NT2/D1 (cell line): ENCODE data around the gene BCL2.

ENCODE experiments used
- DNase-seq: peaks from one replicate; pipeline ENCODE4 v3.0.0-alpha.2; 2011; ENCODE audit warnings: low read depth, low spot score
- H3K27me3 ChIP-seq: 2 replicates; pipeline ENCODE4 v1.6.0; 2011; ENCODE audit warnings: mild to moderate bottlenecking; ENCODE audit not compliant: insufficient read length, insufficient read depth
- H3K36me3 ChIP-seq: 2 replicates; pipeline ENCODE4 v1.6.1; 2011; ENCODE audit warnings: mild to moderate bottlenecking, low read length, mixed read lengths; ENCODE audit not compliant: insufficient read depth, insufficient read length
- H3K4me1 ChIP-seq: 2 replicates; pipeline ENCODE4 v1.5.1; 2011; ENCODE audit not compliant: insufficient read depth, insufficient read length
- H3K4me3 ChIP-seq: 2 replicates; pipeline ENCODE4 v1.5.1; 2011; ENCODE audit warnings: low read depth; ENCODE audit not compliant: insufficient read length
- H3K9ac ChIP-seq: 2 replicates; pipeline ENCODE4 v1.6.0; 2011; ENCODE audit warnings: low read depth; ENCODE audit not compliant: insufficient read length
- H3K9me3 ChIP-seq: 2 replicates; pipeline ENCODE4 v1.5.1; 2011; ENCODE audit warnings: mild to moderate bottlenecking, low read length; ENCODE audit not compliant: insufficient read depth
- SUZ12 ChIP-seq: IDR thresholded peaks from 2 replicates; pipeline ENCODE4 v1.6.1; 2011; ENCODE audit not compliant: insufficient read length, insufficient read depth; ENCODE audit errors: extremely low read depth
- YY1 ChIP-seq: IDR thresholded peaks from 2 replicates; pipeline ENCODE4 v1.6.1; 2011; ENCODE audit not compliant: insufficient read length, insufficient read depth
- ZNF274 ChIP-seq: IDR thresholded peaks from 2 replicates; pipeline ENCODE4 v1.6.1; 2011; ENCODE audit warnings: mild to moderate bottlenecking, low read depth, low read length

The BCL2 gene

DNA sequence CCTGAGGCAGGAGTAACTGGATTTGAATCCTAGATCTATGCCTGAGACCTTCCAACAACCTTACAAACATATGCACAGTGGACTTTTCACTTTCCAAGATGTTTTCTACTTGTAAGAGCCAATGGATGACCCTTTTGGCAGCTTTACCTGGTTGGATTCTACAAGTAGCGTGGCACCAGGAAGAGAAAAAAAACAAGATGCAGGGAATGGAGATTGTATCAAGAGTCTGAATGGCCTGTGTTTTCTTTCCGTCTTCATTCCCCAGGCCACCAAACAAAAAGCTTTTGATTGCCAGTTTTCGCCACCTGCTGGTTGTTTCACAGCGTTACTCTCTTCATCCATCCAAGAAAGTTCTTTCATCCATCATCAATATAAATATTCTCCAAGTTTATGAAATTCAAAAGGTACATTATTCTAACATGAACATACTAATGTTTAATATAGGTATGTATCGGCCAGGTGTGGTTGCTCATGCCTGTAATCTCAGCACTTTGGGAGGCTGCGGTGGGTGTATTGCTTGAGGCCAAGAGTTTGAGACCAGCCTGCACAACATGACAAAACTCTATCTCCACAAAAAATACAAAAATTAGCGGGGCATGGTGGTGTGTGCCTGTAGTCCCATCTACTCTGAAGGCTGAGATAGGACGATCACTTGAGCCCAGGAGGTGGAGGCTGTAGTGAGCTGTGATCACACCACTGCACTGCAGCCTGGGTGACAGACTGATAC is 3.5 kb upstream of the BCL2 start:
- TF ChIP-seq YY1, result no peak
- no peak for TF ChIP-seq SUZ12
- TF ChIP-seq ZNF274, result no peak
- Histone ChIP-seq H3K27me3 (peaks cover 24% of the 10 kb centered on the region), H3K9ac (no peak overlapping the region), H3K36me3 (no peaks in the 10 kb centered on the region), H3K9me3 (no peaks in the 10 kb centered on the region), H3K4me1 (peaks cover 3% of the 10 kb centered on the region), H3K4me3 (no peak overlapping the region)
- DNase-seq, result no peak

DNA sequence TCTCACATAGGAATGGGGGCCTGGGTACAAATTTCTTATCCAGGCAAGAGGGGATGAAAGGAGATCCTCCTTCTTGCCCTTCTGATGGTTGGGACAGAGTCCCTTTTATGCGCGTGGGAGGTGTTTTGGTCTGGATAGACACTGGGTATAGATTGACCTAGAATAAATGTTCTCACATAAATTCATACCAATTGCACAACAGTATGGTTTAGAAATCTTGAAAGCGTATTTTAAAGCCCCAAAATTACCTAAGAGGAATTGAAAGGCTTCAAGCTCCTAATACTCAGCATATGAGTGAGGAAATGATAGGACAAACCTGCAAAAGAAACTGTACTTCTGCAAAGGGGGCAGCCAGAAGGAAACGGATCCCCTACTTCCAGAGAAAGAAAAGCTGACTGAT is 2.6 kb upstream of the BCL2 start:
- H3K27me3 ChIP-seq, result peaks cover 32% of the 10 kb centered on the region
- H3K4me1 ChIP-seq, result peaks cover 3% of the 10 kb centered on the region
- H3K9me3 ChIP-seq, result no peaks in the 10 kb centered on the region
- no peak overlapping the region for H3K9ac ChIP-seq
- no peak for DNase-seq
- no peaks in the 10 kb centered on the region for H3K36me3 ChIP-seq
- no peak overlapping the region for H3K4me3 ChIP-seq
- TF ChIP-seq YY1 (no peak), SUZ12 (no peak), ZNF274 (no peak)

- TF ChIP-seq YY1 (no peak), SUZ12 (no peak), ZNF274 (no peak)
- peaks cover 37% of the 10 kb centered on the region for H3K27me3 ChIP-seq
- H3K9ac ChIP-seq, result peak overlapping the region; percentile 76
- H3K4me3 ChIP-seq, result peak overlapping the region; percentile 59
- no peaks in the 10 kb centered on the region for H3K36me3 ChIP-seq
- no peaks in the 10 kb centered on the region for H3K9me3 ChIP-seq
- H3K4me1 ChIP-seq, result peaks cover 3% of the 10 kb centered on the region
- no peak for DNase-seq
Observed at GRCh38 chr18:63321291-63321690, 1.7 kb upstream of the BCL2 start.

- Histone ChIP-seq H3K4me1 (peaks cover 3% of the 10 kb centered on the region), H3K9me3 (no peaks in the 10 kb centered on the region), H3K27me3 (peaks cover 37% of the 10 kb centered on the region), H3K9ac (peak overlapping the region; percentile 76), H3K36me3 (no peaks in the 10 kb centered on the region), H3K4me3 (peak overlapping the region; percentile 59)
- no peak for DNase-seq
- TF ChIP-seq ZNF274 (no peak), SUZ12 (no peak), YY1 (no peak)
Observed at GRCh38 chr18:63320975-63321265, 1.4 kb upstream of the BCL2 start.

GRCh38 chr18:63320123-63320974 is 780 bp upstream of the BCL2 start:
- no peak for DNase-seq
- no peaks in the 10 kb centered on the region for H3K9me3 ChIP-seq

DNA sequence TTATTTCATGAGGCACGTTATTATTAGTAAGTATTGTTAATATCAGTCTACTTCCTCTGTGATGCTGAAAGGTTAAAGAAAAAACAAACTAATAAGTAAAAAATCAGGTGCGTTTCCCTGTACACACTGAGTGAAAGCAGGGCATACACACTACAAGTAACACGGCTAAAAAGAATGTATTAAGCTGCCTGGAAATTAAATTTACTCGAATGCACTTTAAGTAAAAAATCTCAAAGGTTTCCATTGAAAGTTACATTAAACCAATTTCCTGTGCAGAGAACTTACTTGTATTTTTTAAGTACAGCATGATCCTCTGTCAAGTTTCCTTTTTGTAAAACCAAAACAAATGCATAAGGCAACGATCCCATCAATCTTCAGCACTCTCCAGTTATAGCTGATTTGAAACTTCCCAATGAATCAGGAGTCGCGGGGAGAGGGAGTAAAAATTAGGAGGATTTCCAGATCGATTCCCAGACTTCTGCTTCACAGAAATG is 633 bp downstream of the BCL2 start:
- no peak for DNase-seq
- peaks cover 3% of the 10 kb centered on the region for H3K4me1 ChIP-seq
- no peak for TF ChIP-seq SUZ12
- TF ChIP-seq ZNF274, result no peak
- TF ChIP-seq YY1, result no peak
- peak overlapping the region; percentile 64 for H3K9ac ChIP-seq
- H3K9me3 ChIP-seq, result no peaks in the 10 kb centered on the region
- H3K4me3 ChIP-seq, result peak overlapping the region; percentile 54
- peaks cover 37% of the 10 kb centered on the region for H3K27me3 ChIP-seq
- H3K36me3 ChIP-seq, result no peaks in the 10 kb centered on the region

More at GRCh38 chr18:63320123-63320974, 780 bp upstream of the BCL2 start:
- peak overlapping the region; percentile 76 for H3K9ac ChIP-seq
- H3K4me1 ChIP-seq, result peaks cover 3% of the 10 kb centered on the region
- peaks cover 37% of the 10 kb centered on the region for H3K27me3 ChIP-seq
- peak overlapping the region; percentile 59 for H3K4me3 ChIP-seq
- no peak for TF ChIP-seq SUZ12
- TF ChIP-seq ZNF274, result no peak
- TF ChIP-seq YY1, result no peak
- H3K36me3 ChIP-seq, result no peaks in the 10 kb centered on the region
